ENCODE measurements around the gene MICAL2.

MICAL2 gene

DNA sequence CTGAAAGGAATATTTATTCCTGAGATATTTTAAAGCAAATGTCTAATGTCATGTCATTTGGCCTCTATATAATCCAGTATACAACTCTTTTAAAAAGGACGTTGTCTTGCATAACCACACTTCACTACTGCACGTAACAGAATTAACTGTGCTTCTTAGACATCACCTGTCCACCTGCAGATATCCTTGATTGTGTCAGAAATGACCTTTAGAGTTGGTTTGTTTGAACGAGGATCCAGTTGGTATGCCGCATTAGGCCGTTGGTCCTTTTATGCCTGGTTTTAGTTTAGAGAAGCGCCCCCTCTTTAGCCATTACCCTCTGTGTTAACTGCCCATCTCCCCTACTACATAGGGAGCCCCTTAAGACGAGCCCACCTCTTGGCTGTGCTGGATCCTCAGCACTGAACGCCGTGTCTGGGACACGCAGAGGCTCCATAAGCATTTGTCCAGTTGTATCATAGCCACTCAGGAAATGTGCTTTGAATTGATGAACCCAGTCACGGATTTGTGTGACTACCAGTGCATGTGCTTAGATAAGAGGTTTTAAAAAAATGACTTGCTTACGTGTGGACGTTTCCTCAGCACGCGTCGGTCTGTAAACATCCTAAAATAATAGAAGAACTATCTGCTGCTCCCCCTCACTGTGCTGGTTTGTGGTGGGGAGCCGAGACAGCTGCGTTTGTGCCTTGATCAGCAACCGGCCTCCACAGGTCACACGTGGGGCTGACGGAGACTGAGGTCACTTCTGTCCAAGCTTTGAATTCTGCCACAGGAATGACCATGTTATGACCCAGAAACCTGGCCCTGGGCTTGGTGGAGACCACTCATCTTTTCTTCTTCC lies 4.0 kb downstream of the MICAL2 start:
- Histone ChIP-seq H3K9ac (ENCODE audit: low read depth, low read length) (no peak overlapping the region), H3K36me3 (ENCODE audit: insufficient read depth, low read depth, low read length) (no peaks in the 10 kb centered on the region), H3K9me3 (ENCODE audit: insufficient read depth, low read depth, low read length) (no peaks in the 10 kb centered on the region), H3K4me1 (ENCODE audit: insufficient read depth, low read length) (no peaks in the 10 kb centered on the region), H3K27ac (ENCODE audit: low read length) (no peak overlapping the region), H3K27me3 (ENCODE audit: insufficient read depth, low read length) (peaks cover 35% of the 10 kb centered on the region), H3K4me3 (ENCODE audit: low read length) (no peak overlapping the region)

DNA sequence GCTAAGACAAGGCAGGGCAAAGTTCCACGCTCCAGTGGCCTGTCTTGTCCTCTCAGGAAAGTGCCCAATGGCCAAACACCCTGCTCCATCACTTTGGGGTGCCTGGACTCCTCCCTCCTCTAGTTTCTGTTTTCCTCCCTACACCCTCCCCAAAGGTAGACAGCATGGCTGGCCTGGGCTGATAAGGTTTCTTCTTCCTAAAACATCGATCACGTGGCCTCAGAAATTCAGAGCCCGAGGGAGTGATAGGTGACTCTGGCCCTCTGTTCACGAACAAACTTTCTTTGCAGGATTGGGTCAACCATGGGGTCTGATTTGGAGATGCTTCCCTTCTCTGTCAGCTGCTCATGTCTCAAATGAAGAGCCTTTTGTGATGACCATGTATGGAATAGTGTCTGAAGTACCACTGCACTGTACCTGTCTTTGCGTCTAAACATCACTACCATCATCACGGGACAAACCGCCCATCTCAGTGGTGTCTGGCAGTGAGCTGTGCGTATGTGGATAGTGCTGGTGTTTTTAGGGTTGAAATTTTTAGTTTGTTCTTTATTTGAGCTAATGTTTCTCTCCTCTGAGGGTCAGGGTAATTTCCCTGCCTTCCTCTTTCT lies 6.1 kb downstream of the MICAL2 start:
- Histone ChIP-seq H3K36me3 (ENCODE audit: insufficient read depth, low read depth, low read length) (no peaks in the 10 kb centered on the region), H3K4me3 (ENCODE audit: low read length) (no peak overlapping the region), H3K4me1 (ENCODE audit: insufficient read depth, low read length) (no peaks in the 10 kb centered on the region), H3K27me3 (ENCODE audit: insufficient read depth, low read length) (peaks cover 18% of the 10 kb centered on the region), H3K9ac (ENCODE audit: low read depth, low read length) (no peak overlapping the region), H3K27ac (ENCODE audit: low read length) (no peak overlapping the region), H3K9me3 (ENCODE audit: insufficient read depth, low read depth, low read length) (no peaks in the 10 kb centered on the region)

DNA sequence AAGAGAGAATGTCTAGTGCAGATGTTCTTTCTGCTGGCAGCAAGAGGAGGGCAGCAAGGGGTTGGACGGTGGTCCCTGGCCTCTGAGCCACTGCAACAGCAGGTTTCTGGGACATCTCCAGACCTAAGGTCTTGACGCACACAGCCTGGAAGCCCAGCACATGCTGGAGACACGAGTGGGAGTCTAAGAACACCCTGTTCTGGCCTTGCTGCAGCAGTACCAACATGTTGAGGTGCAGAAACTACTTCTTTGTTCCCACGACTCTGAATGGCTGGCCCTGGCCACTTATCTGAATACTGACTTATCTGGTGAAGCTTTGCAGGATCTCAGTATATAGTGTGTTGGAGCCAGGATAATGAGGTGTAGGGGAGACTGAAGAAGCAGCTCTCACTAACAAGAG lies 6.8 kb downstream of the MICAL2 start:
- Histone ChIP-seq H3K36me3 (ENCODE audit: insufficient read depth, low read depth, low read length) (no peaks in the 10 kb centered on the region), H3K9ac (ENCODE audit: low read depth, low read length) (no peak overlapping the region), H3K4me3 (ENCODE audit: low read length) (no peak overlapping the region), H3K9me3 (ENCODE audit: insufficient read depth, low read depth, low read length) (no peaks in the 10 kb centered on the region), H3K27me3 (ENCODE audit: insufficient read depth, low read length) (peaks cover 12% of the 10 kb centered on the region), H3K4me1 (ENCODE audit: insufficient read depth, low read length) (no peaks in the 10 kb centered on the region), H3K27ac (ENCODE audit: low read length) (no peak overlapping the region)

DNA sequence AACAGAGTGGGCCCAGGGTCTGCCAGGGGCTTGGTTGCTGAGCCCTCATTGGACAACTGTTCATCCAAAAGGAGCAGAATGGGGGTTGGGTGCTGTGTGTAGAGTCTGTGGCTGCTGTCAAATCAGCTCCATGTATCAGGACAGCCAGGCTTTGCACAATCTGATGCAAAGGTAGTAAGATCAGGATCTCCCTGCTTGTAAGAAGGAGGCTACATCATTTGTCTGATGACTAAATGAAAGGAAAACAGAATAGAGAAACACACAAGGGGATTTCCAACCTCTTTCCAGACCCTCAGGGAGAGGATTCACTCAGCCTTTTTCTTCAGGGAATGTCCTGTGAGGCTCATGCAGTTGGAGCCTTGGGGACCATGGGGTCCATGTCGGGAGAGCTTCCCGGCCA lies 7.2 kb downstream of the MICAL2 start:
- H3K27ac ChIP-seq (ENCODE audit: low read length): no peak overlapping the region
- no peaks in the 10 kb centered on the region for H3K9me3 ChIP-seq (ENCODE audit: insufficient read depth, low read depth, low read length)
- H3K9ac ChIP-seq (ENCODE audit: low read depth, low read length): no peak overlapping the region
- no peaks in the 10 kb centered on the region for H3K36me3 ChIP-seq (ENCODE audit: insufficient read depth, low read depth, low read length)
- H3K27me3 ChIP-seq (ENCODE audit: insufficient read depth, low read length): peaks cover 8% of the 10 kb centered on the region
- H3K4me3 ChIP-seq (ENCODE audit: low read length): no peak overlapping the region
- H3K4me1 ChIP-seq (ENCODE audit: insufficient read depth, low read length): no peaks in the 10 kb centered on the region

DNA sequence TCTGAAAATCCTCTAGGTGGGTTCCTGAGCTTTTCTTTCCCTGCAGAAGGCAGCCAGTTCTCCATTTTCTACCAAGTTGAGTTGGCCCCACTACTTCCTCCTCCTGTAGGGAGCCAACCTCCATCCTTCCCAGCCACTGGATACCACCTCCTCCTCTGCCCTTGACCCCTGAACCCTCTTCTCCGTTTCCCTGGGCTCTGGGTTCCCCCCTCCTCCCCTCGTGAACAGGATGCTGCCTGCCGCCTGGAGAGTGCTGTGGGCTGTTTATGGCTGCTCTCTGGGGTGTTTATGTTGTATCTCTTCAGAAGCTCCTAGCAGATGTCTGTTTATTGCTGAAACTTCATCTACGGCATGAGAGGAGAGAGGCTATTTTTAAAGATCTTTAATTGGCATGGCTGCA lies 8.6 kb downstream of the MICAL2 start:
- Histone ChIP-seq H3K36me3 (ENCODE audit: insufficient read depth, low read depth, low read length) (no peaks in the 10 kb centered on the region), H3K9ac (ENCODE audit: low read depth, low read length) (no peak overlapping the region), H3K4me1 (ENCODE audit: insufficient read depth, low read length) (no peaks in the 10 kb centered on the region), H3K27ac (ENCODE audit: low read length) (no peak overlapping the region), H3K27me3 (ENCODE audit: insufficient read depth, low read length) (no peaks in the 10 kb centered on the region), H3K4me3 (ENCODE audit: low read length) (no peak overlapping the region), H3K9me3 (ENCODE audit: insufficient read depth, low read depth, low read length) (no peaks in the 10 kb centered on the region)

DNA sequence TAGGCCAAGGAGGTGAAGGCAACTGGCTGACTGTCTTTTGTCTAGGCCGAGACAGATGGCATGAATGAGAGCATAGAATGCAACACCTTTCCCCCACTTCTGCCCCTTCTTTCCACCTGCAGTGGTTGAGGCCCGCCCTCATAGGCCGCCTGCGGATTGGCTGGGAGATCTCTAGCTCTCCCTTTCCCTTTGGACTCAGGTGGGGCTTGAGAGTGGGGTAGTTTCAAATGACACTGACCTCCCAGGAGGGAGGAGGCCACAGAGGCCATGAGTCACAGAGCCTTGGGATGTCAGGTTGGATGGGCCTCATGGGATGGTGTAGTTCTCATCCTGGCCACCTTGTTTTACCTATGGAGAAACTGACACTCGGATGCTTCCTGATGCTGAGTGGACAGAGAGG lies 9.1 kb downstream of the MICAL2 start:
- Histone ChIP-seq H3K9ac (ENCODE audit: low read depth, low read length) (no peak overlapping the region), H3K9me3 (ENCODE audit: insufficient read depth, low read depth, low read length) (no peaks in the 10 kb centered on the region), H3K36me3 (ENCODE audit: insufficient read depth, low read depth, low read length) (no peaks in the 10 kb centered on the region), H3K4me3 (ENCODE audit: low read length) (no peak overlapping the region), H3K27me3 (ENCODE audit: insufficient read depth, low read length) (no peaks in the 10 kb centered on the region), H3K4me1 (ENCODE audit: insufficient read depth, low read length) (no peaks in the 10 kb centered on the region), H3K27ac (ENCODE audit: low read length) (no peak overlapping the region)

DNA sequence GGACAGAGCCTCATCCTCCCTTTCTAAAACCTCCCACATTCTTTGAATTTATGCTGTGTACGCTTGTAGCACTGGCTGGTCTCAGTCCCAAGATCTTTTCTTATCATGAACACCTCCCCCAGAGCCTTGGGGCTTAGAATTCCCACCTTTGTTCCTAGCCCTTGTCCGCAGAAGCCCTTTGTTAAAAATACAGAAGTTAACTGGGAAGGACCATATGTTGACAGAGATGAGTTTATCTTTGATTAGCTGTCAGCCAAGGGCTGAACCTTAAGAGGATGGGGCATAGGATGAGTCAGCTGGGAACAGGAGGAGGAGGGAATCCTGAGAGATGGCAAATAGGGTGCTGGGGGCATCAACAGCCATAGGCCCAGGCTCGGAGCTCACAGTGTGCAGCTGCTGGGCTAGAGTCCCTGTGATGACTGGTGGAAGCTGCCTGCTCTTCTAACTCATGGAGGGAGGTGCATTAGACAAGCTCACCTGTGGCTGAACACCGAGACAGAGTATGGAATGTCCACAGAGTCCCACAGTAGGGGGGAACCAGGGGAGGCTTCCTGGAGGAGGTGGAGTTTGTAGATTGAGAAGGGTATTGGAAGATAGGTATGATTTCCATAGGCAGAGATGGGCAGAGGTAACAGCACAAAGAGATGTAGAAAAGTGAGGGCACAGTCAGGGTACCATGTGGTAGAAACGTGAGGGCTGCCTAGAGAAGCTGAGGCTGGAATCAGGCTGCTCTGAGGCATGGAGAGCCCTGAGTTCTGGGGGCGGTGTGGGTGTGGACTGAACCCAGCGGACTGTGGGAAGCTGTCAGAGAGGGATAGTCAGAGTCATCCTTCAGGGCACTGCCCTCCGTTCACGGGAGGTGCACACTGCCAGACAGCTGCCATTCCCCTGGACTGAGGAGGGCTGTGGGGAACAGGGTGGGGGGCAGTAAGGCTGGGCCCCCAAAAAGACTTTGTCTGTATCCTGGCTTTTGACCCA lies 9.9 kb downstream of the MICAL2 start:
- no peaks in the 10 kb centered on the region for H3K4me1 ChIP-seq (ENCODE audit: insufficient read depth, low read length)
- no peak overlapping the region for H3K27ac ChIP-seq (ENCODE audit: low read length)
- H3K9ac ChIP-seq (ENCODE audit: low read depth, low read length): no peak overlapping the region
- no peak overlapping the region for H3K4me3 ChIP-seq (ENCODE audit: low read length)
- no peaks in the 10 kb centered on the region for H3K36me3 ChIP-seq (ENCODE audit: insufficient read depth, low read depth, low read length)
- no peaks in the 10 kb centered on the region for H3K9me3 ChIP-seq (ENCODE audit: insufficient read depth, low read depth, low read length)
- H3K27me3 ChIP-seq (ENCODE audit: insufficient read depth, low read length): no peaks in the 10 kb centered on the region

DNA sequence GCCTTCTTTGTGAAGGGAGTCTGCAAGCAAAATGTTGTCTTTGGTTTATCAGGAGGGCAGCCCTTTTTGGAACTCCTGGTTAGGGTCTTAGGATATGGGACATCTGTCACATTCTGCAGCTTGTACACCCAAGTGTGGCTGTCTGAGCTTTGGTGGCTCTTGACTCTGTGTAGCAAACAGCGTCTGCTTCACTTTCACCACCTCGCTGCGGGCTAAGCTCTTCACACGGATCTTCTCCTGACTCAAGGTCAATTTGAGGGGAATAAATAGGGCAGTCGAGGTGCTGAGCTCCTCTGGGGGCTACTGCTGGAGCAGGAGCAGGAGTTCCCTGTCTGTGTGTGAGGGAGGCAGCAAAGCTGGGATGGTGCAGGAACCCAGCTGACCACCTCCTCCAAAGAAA lies 10.6 kb downstream of the MICAL2 start:
- H3K4me3 ChIP-seq (ENCODE audit: low read length): no peak overlapping the region
- H3K4me1 ChIP-seq (ENCODE audit: insufficient read depth, low read length): no peaks in the 10 kb centered on the region
- H3K36me3 ChIP-seq (ENCODE audit: insufficient read depth, low read depth, low read length): no peaks in the 10 kb centered on the region
- no peak overlapping the region for H3K9ac ChIP-seq (ENCODE audit: low read depth, low read length)
- no peak overlapping the region for H3K27ac ChIP-seq (ENCODE audit: low read length)
- no peaks in the 10 kb centered on the region for H3K27me3 ChIP-seq (ENCODE audit: insufficient read depth, low read length)
- H3K9me3 ChIP-seq (ENCODE audit: insufficient read depth, low read depth, low read length): no peaks in the 10 kb centered on the region

DNA sequence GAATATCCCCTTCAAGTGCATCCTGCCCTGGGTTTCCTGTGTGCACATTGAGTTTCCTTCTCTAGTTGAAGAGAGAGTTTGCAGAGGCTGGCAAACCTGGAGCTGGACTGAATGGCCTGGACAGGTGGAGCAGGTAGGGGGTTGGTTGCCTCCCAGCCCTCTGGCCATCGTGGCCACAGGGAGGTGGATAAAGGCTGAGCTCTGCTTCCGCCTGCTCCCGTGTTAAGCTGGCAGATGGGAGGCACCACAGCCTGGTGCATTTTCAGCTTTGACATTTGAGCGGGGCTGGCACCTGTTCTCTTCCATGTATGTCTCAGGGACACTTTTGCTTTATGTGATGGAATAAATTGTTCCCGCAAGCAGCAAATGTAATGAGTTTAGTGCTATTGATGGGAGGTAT lies 11.1 kb downstream of the MICAL2 start:
- no peaks in the 10 kb centered on the region for H3K9me3 ChIP-seq (ENCODE audit: insufficient read depth, low read depth, low read length)
- H3K4me3 ChIP-seq (ENCODE audit: low read length): no peak overlapping the region
- H3K27ac ChIP-seq (ENCODE audit: low read length): no peak overlapping the region
- no peaks in the 10 kb centered on the region for H3K4me1 ChIP-seq (ENCODE audit: insufficient read depth, low read length)
- H3K36me3 ChIP-seq (ENCODE audit: insufficient read depth, low read depth, low read length): no peaks in the 10 kb centered on the region
- H3K9ac ChIP-seq (ENCODE audit: low read depth, low read length): no peak overlapping the region
- H3K27me3 ChIP-seq (ENCODE audit: insufficient read depth, low read length): no peaks in the 10 kb centered on the region

DNA sequence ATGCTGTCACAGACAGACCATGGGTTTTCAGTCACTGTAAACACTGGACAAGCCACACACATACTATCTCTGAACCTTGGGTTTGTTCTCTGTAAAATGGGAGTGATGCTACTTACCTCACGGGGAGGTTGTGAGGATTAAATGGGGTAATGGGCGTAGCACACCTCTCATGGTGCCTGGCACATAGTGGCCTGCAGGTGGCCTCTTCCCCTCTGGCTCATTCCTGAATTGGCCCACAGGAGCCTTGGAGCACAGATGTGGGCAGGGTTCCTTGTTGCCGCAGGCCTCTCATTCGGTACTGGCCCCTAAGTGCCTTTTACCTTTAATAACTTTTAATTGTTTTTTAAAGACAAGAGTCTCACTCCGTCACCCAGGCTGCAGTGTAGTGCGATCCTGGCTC lies 11.7 kb downstream of the MICAL2 start:
- no peaks in the 10 kb centered on the region for H3K4me1 ChIP-seq (ENCODE audit: insufficient read depth, low read length)
- H3K9me3 ChIP-seq (ENCODE audit: insufficient read depth, low read depth, low read length): no peaks in the 10 kb centered on the region
- H3K36me3 ChIP-seq (ENCODE audit: insufficient read depth, low read depth, low read length): no peaks in the 10 kb centered on the region
- H3K9ac ChIP-seq (ENCODE audit: low read depth, low read length): no peak overlapping the region
- no peaks in the 10 kb centered on the region for H3K27me3 ChIP-seq (ENCODE audit: insufficient read depth, low read length)
- H3K27ac ChIP-seq (ENCODE audit: low read length): no peak overlapping the region
- no peak overlapping the region for H3K4me3 ChIP-seq (ENCODE audit: low read length)

DNA sequence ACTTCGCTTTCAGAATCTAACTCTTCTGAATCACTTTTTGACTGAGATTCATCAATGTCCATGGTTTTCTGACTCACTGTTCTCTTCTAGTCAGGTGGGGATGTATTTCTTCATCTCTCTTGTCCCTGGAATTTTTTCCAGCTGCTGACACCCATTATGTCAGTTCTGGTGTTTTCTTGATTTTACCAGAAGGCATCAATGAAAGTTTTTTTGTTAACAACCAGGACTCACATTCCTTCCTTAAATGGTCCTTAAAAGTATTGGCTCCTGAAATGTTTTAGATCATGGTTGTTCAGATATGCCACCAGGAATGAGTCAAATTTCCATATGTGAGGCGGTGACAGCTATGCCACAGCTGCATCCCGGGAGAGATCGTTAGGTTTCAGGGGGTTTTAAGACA lies 12.9 kb downstream of the MICAL2 start:
- H3K27me3 ChIP-seq (ENCODE audit: insufficient read depth, low read length): no peaks in the 10 kb centered on the region
- no peak overlapping the region for H3K4me3 ChIP-seq (ENCODE audit: low read length)
- H3K36me3 ChIP-seq (ENCODE audit: insufficient read depth, low read depth, low read length): no peaks in the 10 kb centered on the region
- no peak overlapping the region for H3K9ac ChIP-seq (ENCODE audit: low read depth, low read length)
- no peak overlapping the region for H3K27ac ChIP-seq (ENCODE audit: low read length)
- no peaks in the 10 kb centered on the region for H3K9me3 ChIP-seq (ENCODE audit: insufficient read depth, low read depth, low read length)
- no peaks in the 10 kb centered on the region for H3K4me1 ChIP-seq (ENCODE audit: insufficient read depth, low read length)
